IPS-15b (cell line): ENCODE results near the gene CYP4F12.

Experiments used
- H3K27me3 ChIP-seq: one replicate; pipeline ENCODE4 v1.6.1; 2013; ENCODE audit warnings: low read length; ENCODE audit not compliant: control insufficient read depth, insufficient read depth
- H3K36me3 ChIP-seq: one replicate; pipeline ENCODE4 v1.6.1; 2013; ENCODE audit warnings: low read length; ENCODE audit not compliant: control insufficient read depth, insufficient read depth
- H3K4me1 ChIP-seq: one replicate; pipeline ENCODE4 v1.6.1; 2013; ENCODE audit warnings: mild to moderate bottlenecking, low read length; ENCODE audit not compliant: control insufficient read depth, insufficient read depth
- H3K4me3 ChIP-seq: one replicate; pipeline ENCODE4 v1.5.1; 2013; ENCODE audit warnings: low read depth, low read length
- H3K9ac ChIP-seq: one replicate; pipeline ENCODE4 v1.6.1; 2013; ENCODE audit warnings: low read depth, mild to moderate bottlenecking, low read length
- H3K9me3 ChIP-seq: one replicate; pipeline ENCODE4 v1.6.1; 2013; ENCODE audit warnings: mild to moderate bottlenecking, low read length; ENCODE audit not compliant: control insufficient read depth, insufficient read depth

CYP4F12 gene

DNA sequence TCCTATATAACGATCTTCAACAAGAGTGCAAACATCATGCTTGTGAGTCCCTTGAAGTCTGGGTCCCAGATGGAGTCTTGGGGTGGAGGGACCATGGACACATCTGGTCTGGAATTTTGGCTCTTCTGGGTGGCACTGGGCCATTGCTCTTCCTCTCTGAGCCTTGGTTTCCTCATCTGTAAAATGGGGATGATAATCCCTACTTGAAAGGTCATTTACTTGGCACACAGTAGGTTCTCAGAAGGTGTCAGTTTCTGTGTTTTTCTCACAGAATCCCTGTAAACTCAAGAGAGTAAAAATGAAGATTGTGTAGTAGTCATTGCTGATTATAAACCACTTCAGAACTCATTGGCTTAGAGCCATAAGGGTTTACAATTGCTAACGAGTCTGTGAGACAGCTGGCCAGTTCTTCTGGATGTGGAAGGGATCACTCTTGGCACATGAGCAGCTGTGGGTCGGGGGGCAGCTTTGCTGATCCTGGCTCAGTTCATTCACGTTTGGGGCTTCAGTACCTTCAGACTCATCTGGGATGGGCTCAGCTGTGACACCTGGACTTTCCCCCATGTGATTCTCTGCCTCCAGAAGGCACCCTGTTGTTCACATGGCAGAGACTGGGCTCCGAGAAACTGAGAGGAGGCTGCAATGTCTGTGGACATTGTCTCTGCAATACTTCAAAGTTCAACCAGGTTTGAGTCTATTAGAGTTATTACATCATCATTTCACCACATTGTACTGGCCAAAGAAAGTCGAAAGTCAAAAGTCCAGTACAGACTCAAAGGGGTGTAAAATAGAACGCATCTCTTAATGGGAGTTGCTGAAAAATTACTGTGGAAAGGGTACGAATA, 7.8 kb downstream of the CYP4F12 start:
- H3K27me3 ChIP-seq, result no peaks in the 10 kb centered on the region
- H3K36me3 ChIP-seq, result no peaks in the 10 kb centered on the region
- no peaks in the 10 kb centered on the region for H3K9me3 ChIP-seq
- no peak overlapping the region for H3K9ac ChIP-seq
- H3K4me3 ChIP-seq, result no peak overlapping the region
- H3K4me1 ChIP-seq, result no peaks in the 10 kb centered on the region

DNA sequence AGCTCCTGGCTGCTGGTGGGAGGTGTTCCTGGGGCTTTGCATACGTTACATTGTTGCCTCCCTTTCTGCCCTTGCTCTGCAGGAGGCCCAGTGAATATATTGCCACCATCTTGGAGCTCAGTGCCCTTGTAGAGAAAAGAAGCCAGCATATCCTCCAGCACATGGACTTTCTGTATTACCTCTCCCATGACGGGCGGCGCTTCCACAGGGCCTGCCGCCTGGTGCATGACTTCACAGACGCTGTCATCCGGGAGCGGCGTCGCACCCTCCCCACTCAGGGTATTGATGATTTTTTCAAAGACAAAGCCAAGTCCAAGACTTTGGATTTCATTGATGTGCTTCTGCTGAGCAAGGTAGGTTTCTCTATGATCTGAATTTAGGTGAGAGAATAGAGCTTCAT, 10.5 kb downstream of the CYP4F12 start:
- no peaks in the 10 kb centered on the region for H3K4me1 ChIP-seq
- no peak overlapping the region for H3K4me3 ChIP-seq
- H3K9ac ChIP-seq, result no peak overlapping the region
- no peaks in the 10 kb centered on the region for H3K27me3 ChIP-seq
- no peaks in the 10 kb centered on the region for H3K36me3 ChIP-seq
- no peaks in the 10 kb centered on the region for H3K9me3 ChIP-seq

DNA sequence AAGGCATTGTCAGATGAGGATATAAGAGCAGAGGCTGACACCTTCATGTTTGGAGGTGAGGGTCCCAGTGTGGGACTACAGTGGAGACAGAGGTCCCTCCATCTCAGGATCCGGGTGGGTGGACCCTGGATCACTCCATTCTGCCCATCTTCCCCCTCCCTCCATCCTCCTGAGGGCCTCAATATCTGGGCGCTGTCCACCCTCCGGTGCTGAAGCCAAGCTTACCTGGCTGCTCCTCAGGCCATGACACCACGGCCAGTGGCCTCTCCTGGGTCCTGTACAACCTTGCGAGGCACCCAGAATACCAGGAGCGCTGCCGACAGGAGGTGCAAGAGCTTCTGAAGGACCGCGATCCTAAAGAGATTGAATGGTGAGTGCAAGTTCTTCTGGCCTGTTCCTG, 11.9 kb downstream of the CYP4F12 start:
- H3K36me3 ChIP-seq, result no peaks in the 10 kb centered on the region
- no peaks in the 10 kb centered on the region for H3K4me1 ChIP-seq
- no peak overlapping the region for H3K9ac ChIP-seq
- no peaks in the 10 kb centered on the region for H3K27me3 ChIP-seq
- no peaks in the 10 kb centered on the region for H3K9me3 ChIP-seq
- H3K4me3 ChIP-seq, result no peak overlapping the region

DNA sequence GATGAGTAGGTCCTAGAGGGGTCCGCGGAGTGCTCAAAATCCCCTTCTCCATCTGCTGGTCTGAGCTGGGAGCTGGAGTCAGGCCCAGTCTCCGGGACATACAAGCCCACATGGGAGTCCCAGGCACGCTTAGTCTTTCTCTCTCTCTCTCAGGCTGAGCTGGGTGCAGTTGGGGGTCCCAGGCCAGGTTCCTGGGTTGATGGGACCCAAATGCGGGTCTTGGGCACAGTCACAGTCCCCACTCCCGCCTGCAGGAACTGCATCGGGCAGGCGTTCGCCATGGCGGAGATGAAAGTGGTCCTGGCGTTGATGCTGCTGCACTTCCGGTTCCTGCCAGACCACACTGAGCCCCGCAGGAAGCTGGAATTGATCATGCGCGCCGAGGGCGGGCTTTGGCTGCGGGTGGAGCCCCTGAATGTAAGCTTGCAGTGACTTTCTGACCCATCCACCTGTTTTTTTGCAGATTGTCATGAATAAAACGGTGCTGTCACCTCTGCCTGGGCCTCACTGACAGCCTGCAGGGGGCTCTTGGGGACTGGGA, 23.8 kb downstream of the CYP4F12 start:
- H3K4me1 ChIP-seq, result no peaks in the 10 kb centered on the region
- no peaks in the 10 kb centered on the region for H3K9me3 ChIP-seq
- no peaks in the 10 kb centered on the region for H3K36me3 ChIP-seq
- no peaks in the 10 kb centered on the region for H3K27me3 ChIP-seq
- H3K4me3 ChIP-seq, result no peak overlapping the region
- no peak overlapping the region for H3K9ac ChIP-seq

DNA sequence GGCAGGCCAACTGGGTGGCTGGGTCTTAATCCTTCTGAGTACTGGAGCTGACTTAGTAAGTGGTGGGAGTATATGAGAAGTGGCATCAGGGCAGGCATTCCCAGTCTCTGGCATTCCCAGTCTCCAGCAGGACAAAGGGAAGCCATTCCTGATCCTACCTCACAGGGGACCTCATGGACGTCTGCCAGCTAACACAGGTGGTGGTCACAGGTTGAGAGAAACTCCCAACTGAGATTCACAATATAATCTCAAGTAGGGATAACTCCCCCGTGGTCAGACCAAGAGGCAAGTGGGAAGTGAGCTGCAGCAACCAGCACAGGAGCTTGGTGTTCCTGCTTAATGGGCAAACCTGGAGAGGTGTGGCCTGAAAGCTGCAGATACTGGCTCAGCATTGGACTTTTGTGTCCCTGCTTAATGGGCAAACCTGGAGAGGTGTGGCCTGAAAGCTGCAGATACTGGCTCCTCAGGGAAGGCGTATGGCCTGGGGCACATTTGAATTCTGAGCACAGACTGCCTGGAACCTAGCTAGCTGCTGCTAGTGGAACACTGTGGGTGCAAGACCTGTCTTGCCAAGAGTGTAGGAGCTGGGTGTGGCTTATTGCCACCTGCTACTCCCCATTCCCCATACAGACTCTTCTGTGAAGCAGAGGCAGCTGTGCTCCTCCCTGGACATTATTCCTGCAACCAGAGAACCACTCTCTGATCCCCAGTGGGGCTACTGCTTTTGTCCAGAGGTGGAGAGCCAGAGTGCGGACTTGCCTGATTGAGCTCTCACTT, 29.1 kb downstream of the CYP4F12 start:
- Histone ChIP-seq H3K9me3 (no peaks in the 10 kb centered on the region), H3K4me1 (peaks cover 3% of the 10 kb centered on the region), H3K27me3 (no peaks in the 10 kb centered on the region), H3K4me3 (no peak overlapping the region), H3K36me3 (no peaks in the 10 kb centered on the region), H3K9ac (no peak overlapping the region)

DNA sequence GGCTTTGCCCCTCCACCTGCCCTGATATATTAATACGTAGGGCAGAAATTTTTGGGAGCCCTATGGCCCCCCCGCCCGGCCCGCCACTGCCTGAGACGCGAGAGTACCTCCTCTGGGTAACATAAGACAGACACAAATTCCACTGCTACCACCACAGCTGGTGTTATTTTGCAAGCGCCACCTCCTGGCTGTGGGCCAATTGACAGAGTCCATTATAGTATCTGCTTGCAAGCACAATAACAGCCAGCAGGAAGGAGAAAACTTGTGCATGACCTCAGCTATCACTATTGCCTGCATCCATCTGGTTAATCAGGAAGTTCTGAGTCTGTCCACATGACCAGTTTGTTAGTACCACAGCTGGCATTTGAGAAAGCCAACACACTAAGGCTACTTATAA, 29.6 kb downstream of the CYP4F12 start:
- Histone ChIP-seq H3K9ac (no peak overlapping the region), H3K4me1 (peaks cover 3% of the 10 kb centered on the region), H3K4me3 (no peak overlapping the region), H3K36me3 (no peaks in the 10 kb centered on the region), H3K27me3 (no peaks in the 10 kb centered on the region), H3K9me3 (no peaks in the 10 kb centered on the region)

DNA sequence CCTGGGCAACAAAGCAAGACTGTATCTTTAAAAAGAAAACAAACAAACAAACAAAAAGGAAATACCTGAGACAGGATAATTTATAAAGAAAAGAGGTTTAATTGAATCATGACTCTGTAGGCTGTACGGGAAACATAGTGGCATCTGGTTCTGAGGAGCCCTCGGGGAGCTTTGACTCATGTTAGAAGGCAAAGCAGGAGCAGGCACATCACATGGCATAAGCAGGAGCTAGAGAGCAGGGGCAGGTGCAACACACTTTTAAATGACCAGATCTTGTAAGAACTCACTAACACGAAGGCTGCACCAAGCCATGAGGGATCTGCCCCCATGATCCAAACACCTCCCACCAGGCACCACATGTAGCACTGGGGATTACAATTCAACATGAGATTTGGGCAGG, 41.8 kb downstream of the CYP4F12 start:
- Histone ChIP-seq H3K36me3 (no peaks in the 10 kb centered on the region), H3K4me3 (no peak overlapping the region), H3K27me3 (no peaks in the 10 kb centered on the region), H3K9me3 (no peaks in the 10 kb centered on the region), H3K9ac (no peak overlapping the region), H3K4me1 (no peaks in the 10 kb centered on the region)

DNA sequence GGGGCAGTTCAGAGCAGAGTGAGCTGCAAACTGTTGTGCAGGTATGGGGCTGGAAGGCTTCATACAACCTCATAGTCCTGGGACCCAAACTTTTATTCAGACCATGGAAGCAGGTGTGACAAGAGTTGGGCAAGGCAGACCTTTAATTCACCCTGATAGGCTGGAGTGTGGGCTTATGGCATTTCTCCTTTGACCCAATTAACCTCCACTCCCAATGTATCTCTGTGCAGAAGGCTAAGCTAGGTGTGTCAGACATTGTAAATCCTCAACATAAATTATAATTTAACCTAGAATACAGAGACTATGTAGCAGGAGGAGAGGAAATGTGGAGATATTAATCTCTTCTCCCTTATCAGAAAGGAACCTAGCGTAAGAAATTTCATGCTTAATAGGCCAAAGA, 42.8 kb downstream of the CYP4F12 start:
- Histone ChIP-seq H3K4me1 (no peaks in the 10 kb centered on the region), H3K4me3 (no peak overlapping the region), H3K9ac (no peak overlapping the region), H3K9me3 (no peaks in the 10 kb centered on the region), H3K27me3 (peaks cover 2% of the 10 kb centered on the region), H3K36me3 (no peaks in the 10 kb centered on the region)

DNA sequence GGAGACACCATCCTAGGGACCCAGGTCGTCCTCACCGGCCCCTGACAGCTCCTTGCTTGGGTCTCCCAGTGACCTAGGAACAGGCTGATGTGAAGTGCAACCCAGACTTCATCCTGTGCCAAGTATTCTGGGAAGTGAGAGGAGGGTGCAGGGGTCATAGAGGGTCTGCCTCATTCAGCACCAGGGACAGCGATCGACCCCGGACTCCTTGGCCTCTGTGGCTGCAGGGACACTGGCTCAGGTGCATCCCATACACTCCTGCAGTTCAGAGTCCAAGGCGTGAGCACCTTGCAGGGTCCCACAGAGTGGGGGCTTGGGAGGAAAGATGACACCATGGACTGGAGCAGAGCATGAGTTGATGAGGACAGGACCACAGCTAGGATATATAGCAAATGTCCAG, 44.9 kb downstream of the CYP4F12 start:
- Histone ChIP-seq H3K4me1 (no peaks in the 10 kb centered on the region), H3K9me3 (no peaks in the 10 kb centered on the region), H3K36me3 (no peaks in the 10 kb centered on the region), H3K27me3 (peaks cover 3% of the 10 kb centered on the region), H3K9ac (no peak overlapping the region), H3K4me3 (no peak overlapping the region)

DNA sequence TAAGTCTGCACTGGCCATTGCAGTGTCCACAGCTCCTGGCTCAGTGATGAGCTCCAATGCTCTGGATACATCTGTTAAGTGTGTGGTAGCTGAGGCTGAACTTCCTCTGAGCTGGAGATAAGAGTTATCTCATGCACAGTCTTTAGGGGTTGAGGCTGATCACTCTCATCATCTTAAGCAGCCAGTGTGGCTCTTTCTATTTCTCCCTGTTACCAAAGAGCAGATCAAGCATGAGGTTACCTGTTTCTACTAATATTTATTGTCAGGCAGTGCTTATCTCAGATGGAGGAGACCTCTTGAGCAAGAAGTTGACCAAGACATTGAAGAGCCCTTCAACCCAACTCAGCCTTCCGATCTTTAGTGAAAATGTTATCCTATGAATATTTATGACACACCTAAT, 48.4 kb downstream of the CYP4F12 start:
- Histone ChIP-seq H3K27me3 (peaks cover 4% of the 10 kb centered on the region), H3K4me1 (no peaks in the 10 kb centered on the region), H3K4me3 (no peak overlapping the region), H3K9me3 (no peaks in the 10 kb centered on the region), H3K9ac (no peak overlapping the region), H3K36me3 (no peaks in the 10 kb centered on the region)

DNA sequence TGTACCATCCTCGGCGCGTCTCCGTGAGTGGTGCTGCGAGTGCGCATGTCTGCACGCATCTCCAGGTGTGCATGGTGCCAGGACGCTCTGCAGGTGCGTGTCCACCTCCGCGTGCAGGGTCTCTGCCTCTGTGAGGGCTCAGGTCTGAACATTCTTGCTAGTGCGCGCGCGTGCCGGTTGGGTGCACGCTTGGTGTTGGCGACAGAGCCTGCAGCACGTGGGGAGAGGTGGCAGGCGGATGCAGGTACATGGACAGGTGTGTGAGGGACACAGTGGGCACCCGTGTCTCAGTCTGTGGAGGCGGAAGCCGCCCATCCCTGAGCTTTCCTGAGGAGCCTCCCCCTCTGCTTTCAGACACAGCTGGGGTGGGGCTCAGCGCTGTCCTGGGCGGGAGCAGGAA, 50.1 kb downstream of the CYP4F12 start:
- no peak overlapping the region for H3K9ac ChIP-seq
- peaks cover 4% of the 10 kb centered on the region for H3K27me3 ChIP-seq

DNA sequence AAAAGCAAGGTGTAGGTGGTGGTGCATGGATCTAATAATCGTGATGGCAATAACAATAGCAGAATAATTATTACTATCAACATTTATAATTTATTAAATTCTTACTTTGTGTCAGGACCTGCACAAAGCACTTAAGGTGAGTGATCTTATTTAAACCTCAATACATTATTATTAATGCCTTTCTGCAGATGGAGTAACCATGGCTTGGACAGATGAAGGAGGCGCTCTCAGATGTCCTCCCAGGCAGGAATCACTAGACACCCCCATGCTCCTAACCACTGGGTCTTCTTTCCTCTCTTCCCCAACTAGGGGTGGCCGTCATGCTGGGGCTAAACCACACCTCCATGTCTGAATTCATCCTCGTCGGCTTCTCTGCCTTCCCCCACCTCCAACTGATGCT, 54.8 kb downstream of the CYP4F12 start, which contains the start of gene OR10H2:
Gene OR10H2, plus strand, starts transcription at position 301 of the 400 bp plus-strand sequence. Its CDS starts 20 bp downstream, at position 321.
- Histone ChIP-seq H3K4me1 (no peaks in the 10 kb centered on the region), H3K27me3 (peaks cover 2% of the 10 kb centered on the region), H3K9me3 (no peaks in the 10 kb centered on the region), H3K9ac (no peak within 1 kb of the TSS), H3K4me3 (no peak within 1 kb of the TSS), H3K36me3 (no peaks in the 10 kb centered on the region)

More for the DNA sequence above, 50.1 kb downstream of the CYP4F12 start:
- Histone ChIP-seq H3K4me3 (no peak overlapping the region), H3K36me3 (no peaks in the 10 kb centered on the region), H3K4me1 (no peaks in the 10 kb centered on the region), H3K9me3 (no peaks in the 10 kb centered on the region)
